Measurements from ENCODE around the gene EIF4A3.

DNA sequence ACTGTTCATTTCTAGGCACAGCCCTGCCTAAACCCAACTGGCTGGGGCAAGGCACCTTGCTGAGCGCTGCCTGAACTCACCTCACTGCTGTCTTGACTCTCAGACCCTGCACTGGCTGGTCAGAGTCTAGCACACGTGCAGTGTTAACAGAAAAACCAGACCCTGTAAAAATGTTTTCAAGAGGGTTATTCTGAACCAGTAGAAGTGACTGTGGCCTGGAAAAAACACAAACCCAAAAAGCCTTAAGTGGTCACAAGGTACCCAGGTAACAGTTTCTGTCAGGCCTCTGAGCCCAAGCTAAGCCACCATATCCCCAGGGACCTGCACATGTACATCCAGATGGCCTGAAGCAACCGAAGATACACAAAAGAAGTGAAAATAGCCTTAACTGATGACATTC is 6.1 kb upstream of the EIF4A3 start:
- TF ChIP-seq, protein P1, sequence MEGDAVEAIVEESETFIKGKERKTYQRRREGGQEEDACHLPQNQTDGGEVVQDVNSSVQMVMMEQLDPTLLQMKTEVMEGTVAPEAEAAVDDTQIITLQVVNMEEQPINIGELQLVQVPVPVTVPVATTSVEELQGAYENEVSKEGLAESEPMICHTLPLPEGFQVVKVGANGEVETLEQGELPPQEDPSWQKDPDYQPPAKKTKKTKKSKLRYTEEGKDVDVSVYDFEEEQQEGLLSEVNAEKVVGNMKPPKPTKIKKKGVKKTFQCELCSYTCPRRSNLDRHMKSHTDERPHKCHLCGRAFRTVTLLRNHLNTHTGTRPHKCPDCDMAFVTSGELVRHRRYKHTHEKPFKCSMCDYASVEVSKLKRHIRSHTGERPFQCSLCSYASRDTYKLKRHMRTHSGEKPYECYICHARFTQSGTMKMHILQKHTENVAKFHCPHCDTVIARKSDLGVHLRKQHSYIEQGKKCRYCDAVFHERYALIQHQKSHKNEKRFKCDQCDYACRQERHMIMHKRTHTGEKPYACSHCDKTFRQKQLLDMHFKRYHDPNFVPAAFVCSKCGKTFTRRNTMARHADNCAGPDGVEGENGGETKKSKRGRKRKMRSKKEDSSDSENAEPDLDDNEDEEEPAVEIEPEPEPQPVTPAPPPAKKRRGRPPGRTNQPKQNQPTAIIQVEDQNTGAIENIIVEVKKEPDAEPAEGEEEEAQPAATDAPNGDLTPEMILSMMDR (IDR thresholded peaks at IDR 0.05): no peak
- TF ChIP-seq POLR2A (IDR thresholded peaks at IDR 0.05) (no peak), POLR2AphosphoS5 (IDR thresholded peaks at IDR 0.05) (no peak)
